Activated naive CD8-positive, alpha-beta T cell (primary cell): ENCODE data around the gene ZNF441.

Experiments used
- H3K27ac Mint-ChIP-seq: one replicate; pipeline ENCODE4 v1.8.0; 2021; ENCODE audit warnings: mixed read lengths
- H3K27me3 Mint-ChIP-seq: one replicate; pipeline ENCODE4 v1.8.0; 2021; ENCODE audit warnings: mixed read lengths
- H3K36me3 Mint-ChIP-seq: one replicate; pipeline ENCODE4 v1.8.0; 2021; ENCODE audit warnings: mixed read lengths
- H3K4me1 Mint-ChIP-seq: one replicate; pipeline ENCODE4 v1.8.0; 2021; ENCODE audit warnings: low read depth, mixed read lengths
- H3K4me3 Mint-ChIP-seq: one replicate; pipeline ENCODE4 v1.8.0; 2021; ENCODE audit warnings: mild to moderate bottlenecking, mixed read lengths
- H3K9me3 Mint-ChIP-seq: one replicate; pipeline ENCODE4 v1.8.0; 2021; ENCODE audit warnings: low read depth, mixed read lengths

Gene ZNF441

GRCh38 chr19:11766597-11767591 is at the start of gene ZNF441:
TSS of gene ZNF441 (plus strand) at chr19:11767000. CDS start at chr19:11767194, 194 bp downstream.
- Mint-ChIP-seq H3K27me3 (peaks cover 4% of the 10 kb centered on the region), H3K36me3 (peaks cover 18% of the 10 kb centered on the region), H3K4me1 (peaks cover 19% of the 10 kb centered on the region), H3K27ac (peak within 1 kb of the TSS; percentile 94), H3K9me3 (peaks cover 23% of the 10 kb centered on the region), H3K4me3 (peak within 1 kb of the TSS; percentile 97)

- Mint-ChIP-seq H3K4me3 (no peak overlapping the region), H3K4me1 (no peaks in the 10 kb centered on the region), H3K36me3 (peaks cover 54% of the 10 kb centered on the region), H3K27me3 (no peaks in the 10 kb centered on the region), H3K27ac (no peak overlapping the region), H3K9me3 (peaks cover 16% of the 10 kb centered on the region)
Observed at GRCh38 chr19:11721681-11722080, 45.1 kb upstream of the ZNF441 start.

GRCh38 chr19:11722414-11722813 is 44.4 kb upstream of the ZNF441 start:
- Mint-ChIP-seq H3K9me3 (peaks cover 13% of the 10 kb centered on the region), H3K27me3 (no peaks in the 10 kb centered on the region), H3K4me3 (no peak overlapping the region), H3K27ac (no peak overlapping the region), H3K4me1 (no peaks in the 10 kb centered on the region), H3K36me3 (peaks cover 56% of the 10 kb centered on the region)

- Mint-ChIP-seq H3K4me1 (no peaks in the 10 kb centered on the region), H3K36me3 (peaks cover 31% of the 10 kb centered on the region), H3K27ac (no peak overlapping the region), H3K9me3 (no peaks in the 10 kb centered on the region), H3K4me3 (no peak overlapping the region), H3K27me3 (no peaks in the 10 kb centered on the region)
Observed at GRCh38 chr19:11729586-11729985, 37.2 kb upstream of the ZNF441 start.

- H3K4me1 Mint-ChIP-seq, result peaks cover 22% of the 10 kb centered on the region
- H3K27me3 Mint-ChIP-seq, result no peaks in the 10 kb centered on the region
- H3K9me3 Mint-ChIP-seq, result no peaks in the 10 kb centered on the region
- peaks cover 9% of the 10 kb centered on the region for H3K36me3 Mint-ChIP-seq
- H3K27ac Mint-ChIP-seq, result no peak overlapping the region
- H3K4me3 Mint-ChIP-seq, result no peak overlapping the region
Observed at GRCh38 chr19:11735375-11735774, 31.4 kb upstream of the ZNF441 start.

GRCh38 chr19:11736696-11737095 is 30.1 kb upstream of the ZNF441 start:
- peaks cover 22% of the 10 kb centered on the region for H3K4me1 Mint-ChIP-seq
- H3K27ac Mint-ChIP-seq, result no peak overlapping the region
- H3K27me3 Mint-ChIP-seq, result no peaks in the 10 kb centered on the region
- peak overlapping the region; percentile 80 for H3K4me3 Mint-ChIP-seq
- peaks cover 6% of the 10 kb centered on the region for H3K36me3 Mint-ChIP-seq
- no peaks in the 10 kb centered on the region for H3K9me3 Mint-ChIP-seq

- H3K27me3 Mint-ChIP-seq, result no peaks in the 10 kb centered on the region
- no peaks in the 10 kb centered on the region for H3K9me3 Mint-ChIP-seq
- peaks cover 22% of the 10 kb centered on the region for H3K4me1 Mint-ChIP-seq
- H3K36me3 Mint-ChIP-seq, result peaks cover 4% of the 10 kb centered on the region
- peak overlapping the region; percentile 94 for H3K4me3 Mint-ChIP-seq
- no peak overlapping the region for H3K27ac Mint-ChIP-seq
Observed at GRCh38 chr19:11737964-11738745, 28.6 kb upstream of the ZNF441 start.

- H3K27ac Mint-ChIP-seq, result peak within 1 kb of the TSS; percentile 76
- peaks cover 22% of the 10 kb centered on the region for H3K4me1 Mint-ChIP-seq
- H3K9me3 Mint-ChIP-seq, result no peaks in the 10 kb centered on the region
- H3K4me3 Mint-ChIP-seq, result peak within 1 kb of the TSS; percentile 94
- H3K36me3 Mint-ChIP-seq, result peaks cover 4% of the 10 kb centered on the region
- H3K27me3 Mint-ChIP-seq, result peaks cover 3% of the 10 kb centered on the region
Observed at GRCh38 chr19:11738746-11739620, 27.8 kb upstream of the ZNF441 start, which contains the start of gene ZNF823. TSS of gene ZNF823 (minus strand) at chr19:11738946. CDS start at chr19:11738819, 127 bp downstream.

GRCh38 chr19:11745869-11746268 is 20.9 kb upstream of the ZNF441 start:
- Mint-ChIP-seq H3K27ac (no peak overlapping the region), H3K4me3 (no peak overlapping the region), H3K36me3 (peaks cover 6% of the 10 kb centered on the region), H3K9me3 (peaks cover 21% of the 10 kb centered on the region), H3K27me3 (peaks cover 3% of the 10 kb centered on the region), H3K4me1 (no peaks in the 10 kb centered on the region)

- Mint-ChIP-seq H3K4me3 (no peak overlapping the region), H3K27me3 (peaks cover 3% of the 10 kb centered on the region), H3K9me3 (peaks cover 35% of the 10 kb centered on the region), H3K27ac (no peak overlapping the region), H3K4me1 (no peaks in the 10 kb centered on the region), H3K36me3 (peaks cover 14% of the 10 kb centered on the region)
Observed at GRCh38 chr19:11747277-11747676, 19.5 kb upstream of the ZNF441 start.

GRCh38 chr19:11749751-11750150 is 17.0 kb upstream of the ZNF441 start:
- Mint-ChIP-seq H3K27ac (no peak overlapping the region), H3K9me3 (peaks cover 39% of the 10 kb centered on the region), H3K4me3 (no peak overlapping the region)

GRCh38 chr19:11752244-11752736 is 14.5 kb upstream of the ZNF441 start:
- H3K36me3 Mint-ChIP-seq, result peaks cover 18% of the 10 kb centered on the region
- H3K9me3 Mint-ChIP-seq, result peaks cover 53% of the 10 kb centered on the region
- peaks cover 6% of the 10 kb centered on the region for H3K27me3 Mint-ChIP-seq
- no peak overlapping the region for H3K27ac Mint-ChIP-seq
- H3K4me3 Mint-ChIP-seq, result no peak overlapping the region
- H3K4me1 Mint-ChIP-seq, result no peaks in the 10 kb centered on the region

More at GRCh38 chr19:11749751-11750150, 17.0 kb upstream of the ZNF441 start:
- Mint-ChIP-seq H3K4me1 (no peaks in the 10 kb centered on the region), H3K36me3 (peaks cover 16% of the 10 kb centered on the region), H3K27me3 (peaks cover 4% of the 10 kb centered on the region)

GRCh38 chr19:11754663-11755062 is 12.1 kb upstream of the ZNF441 start:
- H3K36me3 Mint-ChIP-seq, result peaks cover 15% of the 10 kb centered on the region
- H3K27ac Mint-ChIP-seq, result no peak overlapping the region
- H3K27me3 Mint-ChIP-seq, result peaks cover 6% of the 10 kb centered on the region
- H3K4me1 Mint-ChIP-seq, result no peaks in the 10 kb centered on the region
- no peak overlapping the region for H3K4me3 Mint-ChIP-seq
- H3K9me3 Mint-ChIP-seq, result peaks cover 44% of the 10 kb centered on the region

GRCh38 chr19:11756965-11757364 is 9.8 kb upstream of the ZNF441 start:
- Mint-ChIP-seq H3K4me1 (no peaks in the 10 kb centered on the region), H3K4me3 (no peak overlapping the region), H3K27me3 (peaks cover 7% of the 10 kb centered on the region), H3K27ac (no peak overlapping the region), H3K9me3 (peaks cover 26% of the 10 kb centered on the region), H3K36me3 (peaks cover 11% of the 10 kb centered on the region)
